Activated T-cell treated with anti-CD3 and anti-CD28 coated beads for 48 hours (primary cell): Measurements from ENCODE around the gene PEX5L.
A peak's percentile ranks its signal among the peaks of the same experiment; 100 is the strongest.

Source experiments
- DNase-seq: peaks from one replicate; pipeline ENCODE4 v3.0.0-alpha.2; 2020; ENCODE audit warnings: low read depth

The PEX5L gene

GRCh38 chr3:179955286-179955685 is 81.5 kb downstream of the PEX5L start:
- no peak for DNase-seq

- no peak for DNase-seq
Observed at GRCh38 chr3:179953993-179954870, 82.5 kb downstream of the PEX5L start.

GRCh38 chr3:179950840-179951239 is 85.9 kb downstream of the PEX5L start:
- DNase-seq: no peak

DNA sequence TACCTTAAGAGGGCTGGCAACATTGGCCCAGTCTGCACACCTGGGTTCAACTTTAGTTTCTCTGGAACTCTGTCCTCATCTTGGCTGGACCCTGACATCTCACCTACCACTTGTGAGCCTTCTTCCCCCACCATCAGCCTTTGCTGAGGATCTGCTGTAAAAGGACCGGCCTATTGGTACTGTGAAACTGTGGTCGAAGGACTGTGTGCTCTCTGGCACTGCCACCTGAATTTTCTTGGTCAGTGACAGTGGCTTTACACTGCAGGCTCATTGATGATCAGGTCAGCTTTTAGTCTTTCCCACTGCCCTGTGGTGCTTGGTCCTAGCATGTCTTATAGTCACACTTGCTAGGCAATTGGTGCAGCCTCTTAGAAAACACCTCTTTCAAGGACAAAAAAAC is 86.9 kb downstream of the PEX5L start:
- DNase-seq: no peak

DNA sequence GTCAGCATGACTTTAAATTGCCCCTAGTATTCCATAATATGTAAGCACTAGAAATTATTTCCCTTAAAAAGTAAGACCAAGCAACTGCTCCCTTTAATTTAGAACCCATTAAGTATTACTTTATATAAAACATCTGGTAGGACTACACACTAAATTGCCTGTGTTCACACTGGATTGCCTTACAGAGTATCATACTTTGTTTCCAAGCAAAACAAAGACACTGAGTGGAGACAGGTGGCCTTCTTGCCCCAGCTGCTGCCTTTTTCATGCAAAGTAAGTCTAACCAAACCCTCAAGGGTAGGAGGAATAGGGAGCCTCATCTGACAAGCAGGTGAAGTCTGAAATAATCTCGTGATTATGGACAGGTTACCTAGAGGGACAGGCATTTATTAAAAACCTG is 87.3 kb downstream of the PEX5L start:
- DNase-seq: no peak

GRCh38 chr3:179948740-179949139 is 88.0 kb downstream of the PEX5L start:
- DNase-seq: no peak

GRCh38 chr3:179945569-179945968 is 91.2 kb downstream of the PEX5L start:
- DNase-seq: no peak

DNA sequence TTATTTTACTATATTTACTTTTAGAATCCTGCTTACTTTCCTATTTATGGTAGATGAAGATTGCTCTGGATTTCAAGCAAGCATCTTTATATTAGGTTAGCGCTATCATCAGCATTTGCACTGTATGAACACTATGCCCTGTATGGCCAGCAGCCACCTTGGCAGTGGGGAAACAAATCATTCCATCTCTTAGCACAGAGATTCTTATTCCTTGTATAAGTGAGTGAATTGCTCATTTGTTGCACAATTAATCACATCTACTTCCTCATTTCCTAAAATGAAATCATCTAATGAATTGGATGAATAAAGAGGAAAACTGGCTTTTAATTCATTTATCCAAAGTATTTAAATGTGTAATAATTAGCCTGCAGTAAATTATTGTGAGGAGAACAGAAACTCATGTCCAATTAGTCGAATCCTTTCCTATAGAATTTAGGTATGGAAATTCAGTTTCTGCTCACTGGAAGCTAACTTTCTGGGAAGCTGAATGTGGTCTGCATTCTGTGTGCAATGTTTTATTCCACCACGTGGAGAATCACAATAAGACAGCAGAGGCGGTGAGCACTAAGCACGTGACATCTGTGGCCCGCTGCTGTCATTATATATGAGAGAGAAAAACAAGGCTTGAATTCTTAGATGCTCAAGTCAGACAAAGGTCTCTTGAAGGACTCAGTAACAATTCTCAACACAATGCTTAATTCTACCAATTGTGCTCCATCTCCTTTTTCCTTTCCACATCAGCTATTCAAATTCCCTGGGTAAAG is 93.4 kb downstream of the PEX5L start:
- no peak for DNase-seq

GRCh38 chr3:179942553-179943075 is 94.1 kb downstream of the PEX5L start:
- DNase-seq: no peak

DNA sequence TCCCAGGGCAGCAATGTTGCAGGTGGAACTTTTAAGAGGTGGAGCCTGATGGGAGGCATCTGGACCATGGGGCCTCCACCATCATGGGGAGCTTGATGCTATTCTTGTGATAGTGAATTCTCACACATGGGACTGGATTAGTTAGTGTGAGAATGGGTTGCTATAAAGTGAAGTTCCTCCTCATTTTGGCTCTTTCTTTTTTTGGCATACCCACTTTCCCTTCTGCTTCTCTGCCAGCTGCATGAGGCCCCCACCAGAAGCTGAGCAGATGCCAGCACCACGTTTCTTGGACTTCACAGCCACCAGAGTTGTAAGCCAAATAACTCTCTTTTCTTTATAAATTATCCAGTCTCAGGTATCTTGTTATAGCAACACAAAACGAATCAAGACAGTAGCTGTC is 101.0 kb downstream of the PEX5L start:
- no peak for DNase-seq

- DNase-seq: no peak
Observed at GRCh38 chr3:179933914-179934313, 102.8 kb downstream of the PEX5L start.

- no peak for DNase-seq
Observed at GRCh38 chr3:179933080-179933479, 103.7 kb downstream of the PEX5L start.

DNA sequence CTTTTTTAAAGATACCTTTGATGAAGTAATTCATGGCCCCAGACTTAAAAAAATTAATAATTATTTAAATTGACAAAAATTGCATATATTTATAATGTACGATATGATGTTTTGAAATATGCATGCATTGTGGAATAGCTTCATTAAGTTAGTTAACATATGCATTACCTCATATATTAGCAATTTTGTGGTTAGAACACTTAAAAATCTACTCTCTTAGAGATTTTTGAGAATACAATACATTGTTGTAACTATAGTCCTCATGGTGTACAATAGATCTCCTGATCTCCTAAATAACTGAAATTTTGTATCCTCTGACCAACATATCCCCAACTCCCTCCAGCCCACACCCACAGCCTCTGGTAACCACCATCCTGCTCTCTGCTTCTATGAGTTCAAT is 104.1 kb downstream of the PEX5L start:
- no peak for DNase-seq

- peak; percentile 35 for DNase-seq
Observed at GRCh38 chr3:179929091-179929529, 107.6 kb downstream of the PEX5L start.

GRCh38 chr3:179927191-179927590 is 109.5 kb downstream of the PEX5L start:
- DNase-seq: no peak

GRCh38 chr3:179921951-179922350 is 114.8 kb downstream of the PEX5L start:
- no peak for DNase-seq

DNA sequence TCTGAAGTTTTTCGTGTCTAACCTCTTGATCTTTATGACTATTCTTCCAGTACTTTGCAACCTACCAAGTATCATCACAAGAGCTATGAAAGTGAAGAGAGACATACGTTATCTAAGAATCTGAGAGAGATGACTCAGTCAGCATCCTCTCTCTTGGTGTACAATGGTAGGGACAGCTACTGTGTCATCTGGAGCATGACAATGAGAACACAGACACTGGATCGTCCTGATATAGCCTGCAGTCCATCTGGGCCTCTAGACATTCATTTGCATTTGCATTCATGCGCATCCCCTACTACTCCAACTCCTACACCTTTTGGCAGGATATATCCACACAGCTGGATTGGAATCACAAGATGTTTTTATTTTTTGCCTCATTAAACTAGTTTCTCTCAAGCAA is 115.2 kb downstream of the PEX5L start:
- DNase-seq: no peak

DNA sequence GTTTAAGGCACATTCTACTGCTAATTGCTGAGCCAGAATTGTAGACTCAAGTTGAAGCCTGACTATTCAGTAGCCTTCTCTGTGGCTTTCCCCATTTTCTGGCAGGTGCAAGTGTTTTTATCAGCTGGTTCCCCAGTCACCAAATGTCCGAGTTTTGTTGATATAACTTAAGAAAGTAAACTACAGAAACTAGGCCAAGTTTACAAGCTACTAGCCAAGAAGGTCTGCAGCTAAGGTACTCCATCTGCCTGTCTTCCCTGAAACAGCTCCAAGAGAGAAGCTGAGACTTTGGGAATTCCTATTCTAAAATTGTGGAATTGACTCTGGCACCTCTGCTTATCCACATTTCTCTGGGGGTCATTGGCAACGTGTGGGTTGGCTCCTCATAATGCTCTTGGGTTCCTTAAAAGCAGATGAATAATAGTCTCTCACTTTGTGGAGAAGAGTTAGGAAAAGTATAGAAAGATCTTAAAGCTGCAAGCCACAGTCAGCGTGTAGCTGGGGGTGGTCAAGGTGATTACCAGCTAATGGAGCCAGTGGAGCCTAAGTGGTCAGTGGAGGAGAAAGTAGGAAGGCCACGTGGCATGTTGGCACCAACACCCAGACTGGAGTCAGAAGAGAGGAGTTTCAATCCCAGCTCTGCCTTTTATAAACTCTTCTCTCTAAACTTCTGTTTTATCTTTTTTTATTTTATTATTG is 128.8 kb downstream of the PEX5L start:
- DNase-seq: no peak

GRCh38 chr3:179902061-179902460 is 134.7 kb downstream of the PEX5L start:
- DNase-seq: no peak

DNA sequence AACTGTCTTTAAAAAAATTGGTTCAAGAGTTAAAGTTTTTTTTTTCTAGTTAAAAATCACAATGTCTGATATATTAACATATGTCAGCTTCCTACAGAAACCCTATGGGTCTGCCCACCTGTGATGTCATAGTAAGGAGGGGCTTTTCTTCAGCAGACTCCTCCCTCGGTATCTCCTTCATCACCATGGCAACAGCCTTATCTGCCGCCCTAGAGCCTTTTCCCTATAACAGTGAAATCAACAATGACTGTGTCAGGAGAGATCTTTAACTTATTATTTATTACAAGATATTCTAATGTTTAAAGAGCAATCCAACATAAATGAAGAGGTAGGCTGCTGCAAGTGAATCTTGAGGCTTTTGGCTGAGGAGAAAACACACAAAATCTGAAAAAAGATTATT is 138.7 kb downstream of the PEX5L start:
- no peak for DNase-seq

- no peak for DNase-seq
Observed at GRCh38 chr3:179897231-179897630, 139.5 kb downstream of the PEX5L start.

DNA sequence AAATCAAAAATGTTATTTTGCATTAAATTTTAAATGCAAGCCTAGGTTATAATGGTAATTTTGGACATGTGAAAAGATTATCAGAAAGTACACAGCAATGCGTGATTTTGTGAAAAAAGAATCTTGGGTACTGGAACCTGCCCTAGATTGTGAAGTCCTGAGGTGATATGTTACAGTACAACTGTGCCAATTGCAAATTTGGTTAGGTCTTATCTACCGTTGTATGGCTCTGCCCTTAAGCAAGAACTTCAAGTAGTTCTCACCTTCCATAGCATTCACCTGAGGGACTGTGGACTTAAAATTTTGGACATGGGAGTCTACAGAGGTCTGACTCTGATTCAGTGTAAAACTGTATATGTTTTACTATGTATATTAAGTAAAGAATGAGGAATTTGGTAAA is 140.2 kb downstream of the PEX5L start:
- no peak for DNase-seq
